ENCODE measurements around the gene FITM1.

The FITM1 gene

DNA sequence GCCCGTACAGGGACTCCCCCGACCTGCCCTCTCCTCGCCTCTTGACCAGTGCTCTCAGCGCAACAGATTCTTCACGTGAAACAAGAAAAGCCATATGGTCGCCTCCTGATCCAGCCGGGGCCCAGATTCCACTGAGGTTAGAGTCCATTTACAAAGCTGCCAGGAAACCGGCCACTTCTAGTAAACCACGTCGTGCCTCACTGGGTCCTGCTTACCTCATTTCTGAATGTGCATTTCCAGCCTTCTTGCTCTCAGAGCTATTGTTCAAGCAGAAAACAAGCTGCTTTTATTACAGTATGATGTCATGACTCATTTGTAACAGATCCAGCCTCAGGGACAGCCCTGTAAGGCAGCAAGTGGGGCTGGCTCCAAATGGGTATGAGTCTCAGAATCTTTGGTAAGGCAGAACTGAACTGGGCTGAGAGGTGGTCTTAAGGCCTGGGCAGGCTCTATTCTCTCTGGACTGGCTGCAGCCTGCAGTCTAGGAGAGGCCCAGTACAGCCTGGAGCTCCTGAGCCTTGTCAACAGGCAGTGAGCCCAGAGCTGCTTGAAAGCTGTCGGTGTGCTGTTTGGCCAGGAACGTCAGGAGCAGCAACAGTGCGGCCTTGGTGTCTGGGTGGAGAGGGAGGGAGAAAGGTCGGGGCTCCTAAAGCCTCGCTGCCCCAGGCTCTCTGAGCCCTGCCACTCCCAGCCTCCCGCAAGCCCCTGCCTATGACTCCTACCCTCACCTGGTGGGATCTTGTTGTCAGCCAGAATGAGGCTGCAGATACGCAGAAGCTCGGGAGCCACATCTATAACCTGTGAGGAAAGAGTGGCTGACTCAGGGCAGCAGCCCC lies 49.7 kb downstream of the FITM1 start:
- in situ Hi-C loops (cut with MboI; ENCODE audit: low sequenced_read_pairs): no loop called here

DNA sequence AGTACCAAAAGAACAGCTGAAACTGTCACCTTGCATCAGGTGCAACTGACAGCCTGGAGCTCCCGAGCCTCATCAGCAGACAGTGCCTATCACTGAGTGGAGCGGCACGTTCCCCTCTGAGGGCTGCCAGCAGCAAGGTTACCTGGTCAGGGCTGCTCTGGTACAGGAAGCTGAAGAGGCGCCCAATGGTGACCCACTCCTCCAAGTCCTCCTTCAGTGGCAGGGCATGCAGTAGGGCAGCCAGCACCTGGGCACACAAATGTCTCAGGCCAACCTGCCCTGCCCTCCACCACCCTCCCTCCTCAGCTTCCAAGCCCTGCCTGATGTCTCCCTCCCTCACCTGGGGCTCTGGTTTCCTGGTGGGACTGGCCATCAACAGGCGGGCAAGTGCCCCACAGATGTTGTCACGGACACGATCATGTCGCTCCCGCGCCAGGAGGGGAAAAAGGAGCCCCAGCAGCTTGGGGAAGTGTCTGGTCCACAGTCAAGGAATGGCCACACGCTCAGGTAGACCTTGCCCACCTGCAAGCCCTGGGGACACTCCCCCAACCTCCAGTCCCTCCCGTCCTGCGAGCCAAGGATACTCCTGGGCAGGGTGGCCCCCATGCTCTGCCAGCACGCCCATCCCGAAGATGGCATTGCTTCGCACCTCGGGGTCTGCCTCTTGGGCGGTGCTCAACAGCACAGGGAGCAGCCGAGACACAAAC lies 51.1 kb downstream of the FITM1 start:
- in situ Hi-C loops (cut with MboI; ENCODE audit: low sequenced_read_pairs): no loop called here
